ENCODE measurements around the gene GLOD4. TPM values are rescaled to one million over a fixed set of nuclear protein-coding genes. Genes with fewer than 3 reads are reported as not detected.
"Not testable (repeated sequence)": the region's sequence is repeated elsewhere in the genome, so short reads cannot be mapped to it uniquely, and the experiment has no call there.

Gene GLOD4
- total and polyA plus RNA-seq, 7 donors, result 13.5 to 29.2 (median 21.3) TPM

DNA sequence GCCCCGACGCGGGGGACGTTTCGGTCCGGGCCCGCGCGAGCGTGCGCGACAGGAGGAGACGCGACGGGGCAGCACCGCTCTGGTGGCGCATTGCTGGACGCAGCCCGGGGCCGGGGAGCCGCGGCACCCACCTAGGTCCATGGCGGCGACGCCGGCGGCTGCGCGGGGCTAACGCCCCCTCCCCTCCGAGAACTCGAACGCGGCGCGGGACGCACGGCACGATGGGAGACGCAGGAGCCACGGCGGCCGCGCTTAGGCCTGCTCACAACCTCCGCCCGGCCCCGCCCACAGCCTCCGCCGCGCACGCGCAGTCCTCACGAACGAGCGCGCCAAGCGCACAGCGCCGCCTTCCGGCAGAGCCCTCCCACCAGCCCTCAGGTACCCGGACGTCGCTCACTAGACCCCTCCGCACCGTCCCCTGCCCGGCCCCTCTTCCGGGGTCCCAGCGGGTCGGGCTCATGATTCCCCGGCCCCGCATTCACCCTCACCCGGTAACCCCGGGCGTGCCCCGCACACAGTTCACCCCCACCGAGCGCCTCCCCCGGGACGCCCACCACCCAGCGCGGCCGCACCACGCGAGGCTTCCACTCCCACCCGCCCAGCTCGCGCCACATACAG, 30.0 kb downstream of the GLOD4 start, which contains the start of gene GEMIN4:
Gene GEMIN4 (minus strand): TSS at position 263 of the 618 bp plus-strand sequence. CDS start 122 bp downstream, at position 141.
- Histone ChIP-seq H3K36me3 (ENCODE audit: insufficient read depth in 1 of 2, low read depth in 1 of 2) (peaks cover 3 to 22% of the 10 kb centered on the region in 2 donors), H3K9me3 (no peaks in the 10 kb centered on the region), H3K27ac (peak within 1 kb of the TSS; percentile 77), H3K27me3 (ENCODE audit: insufficient read depth in 3 of 3, low read length in 2 of 3) (no peaks in the 10 kb centered on the region), H3K4me3 (peak within 1 kb of the TSS; percentile 80), H3K4me1 (peaks cover 7% of the 10 kb centered on the region)
- intact Hi-C loops (cut with DNase I), result no loop called here
- ATAC-seq (peak; percentile 94 to 97 (median 96)), DNase-seq (peak; percentile 92 to 96)
- peak; percentile 94 for TF ChIP-seq CTCF (IDR thresholded peaks at IDR 0.05)
- 1% methylated on average over 24 to 87 of the region's 87 CpGs for WGBS, 3 donors

GRCh38 chr17:751269-752001, 30.6 kb downstream of the GLOD4 start:
- no peak for TF ChIP-seq CTCF (IDR thresholded peaks at IDR 0.05)
- Histone ChIP-seq H3K36me3 (ENCODE audit: insufficient read depth in 1 of 2, low read depth in 1 of 2) (peaks cover 5 to 22% of the 10 kb centered on the region in 2 donors), H3K9me3 (no peaks in the 10 kb centered on the region), H3K27ac (peak overlapping the region; percentile 77), H3K27me3 (ENCODE audit: insufficient read depth in 3 of 3, low read length in 2 of 3) (no peaks in the 10 kb centered on the region), H3K4me1 (peaks cover 7% of the 10 kb centered on the region), H3K4me3 (peak overlapping the region; percentile 80)
- peak; percentile 56 to 69 for DNase-seq
- intact Hi-C loops (cut with DNase I), result no loop called here
- WGBS, 3 donors, result 1 to 3% (median 2%) methylated on average over 48 to 49 of the region's 49 CpGs
- peak; percentile 17 to 34 (median 27) for ATAC-seq

DNA sequence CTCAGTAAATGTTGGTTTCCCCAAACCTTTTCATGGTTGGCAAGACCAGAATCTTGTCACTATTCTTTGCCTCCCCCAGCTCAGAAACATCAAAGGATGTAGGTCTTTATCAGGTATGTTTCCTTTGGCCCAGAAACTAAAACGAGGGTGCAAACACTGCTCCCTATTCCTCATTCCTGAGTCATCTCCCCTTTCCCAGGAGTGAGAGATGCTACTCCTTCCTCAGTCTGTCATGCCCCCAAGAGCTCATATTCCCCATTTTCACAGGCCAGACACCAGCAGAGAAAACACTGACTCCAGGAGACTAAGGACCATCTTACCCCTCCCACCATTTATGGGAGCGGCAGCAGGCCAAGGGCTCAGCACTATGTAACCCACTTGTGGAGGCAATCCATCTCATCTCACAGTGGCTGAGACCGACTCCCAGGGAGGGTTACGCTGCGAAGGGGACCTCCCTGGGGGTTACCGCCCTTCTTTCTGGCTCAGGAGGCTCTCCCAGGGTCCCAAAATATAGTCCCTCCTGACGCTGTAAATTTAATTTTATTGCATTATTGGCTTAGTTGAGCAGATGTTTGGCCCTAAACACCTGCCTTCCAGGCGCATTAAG, 31.5 kb downstream of the GLOD4 start:
- Histone ChIP-seq H3K4me1 (peaks cover 7% of the 10 kb centered on the region), H3K9me3 (no peaks in the 10 kb centered on the region), H3K4me3 (peak overlapping the region; percentile 80), H3K36me3 (ENCODE audit: insufficient read depth in 1 of 2, low read depth in 1 of 2) (peaks cover 3 to 28% of the 10 kb centered on the region in 2 donors), H3K27ac (no peak overlapping the region), H3K27me3 (ENCODE audit: insufficient read depth in 3 of 3, low read length in 2 of 3) (no peaks in the 10 kb centered on the region)
- TF ChIP-seq CTCF (IDR thresholded peaks at IDR 0.05), result no peak
- DNase-seq, result no peak
- no peak for ATAC-seq
- intact Hi-C loops (cut with DNase I), result no loop called here
- WGBS, 3 donors, result 68 to 72% (median 69%) methylated on average over 8 of the region's 8 CpGs

DNA sequence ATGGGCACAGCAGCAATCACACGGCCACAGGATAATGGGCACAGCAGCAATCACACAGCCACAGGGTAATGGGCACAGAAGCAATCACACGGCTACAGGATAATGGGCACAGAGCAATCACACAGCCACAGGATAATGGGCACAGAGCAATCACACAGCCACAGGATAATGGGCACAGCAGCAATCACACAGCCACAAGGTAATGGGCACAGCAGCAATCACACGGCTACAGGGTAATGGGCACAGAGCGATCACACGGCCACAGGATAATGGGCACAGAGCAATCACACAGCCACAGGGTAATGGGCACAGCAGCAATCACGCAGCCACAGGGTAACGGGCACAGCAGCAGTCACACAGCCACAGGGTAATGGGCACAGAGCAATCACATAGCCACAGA, 32.7 kb downstream of the GLOD4 start:
- ATAC-seq; H3K27me3 ChIP-seq (ENCODE audit: insufficient read depth in 3 of 3, low read length in 2 of 3); H3K4me1 ChIP-seq; intact Hi-C loops (cut with DNase I); H3K9me3 ChIP-seq; H3K4me3 ChIP-seq; H3K27ac ChIP-seq; DNase-seq: not testable (repeated sequence)
- peaks cover 3 to 40% of the 10 kb centered on the region in 2 donors for H3K36me3 ChIP-seq (ENCODE audit: insufficient read depth in 1 of 2, low read depth in 1 of 2)
- WGBS, 3 donors, result 79 to 86% (median 85%) methylated on average over 7 of the region's 7 CpGs

DNA sequence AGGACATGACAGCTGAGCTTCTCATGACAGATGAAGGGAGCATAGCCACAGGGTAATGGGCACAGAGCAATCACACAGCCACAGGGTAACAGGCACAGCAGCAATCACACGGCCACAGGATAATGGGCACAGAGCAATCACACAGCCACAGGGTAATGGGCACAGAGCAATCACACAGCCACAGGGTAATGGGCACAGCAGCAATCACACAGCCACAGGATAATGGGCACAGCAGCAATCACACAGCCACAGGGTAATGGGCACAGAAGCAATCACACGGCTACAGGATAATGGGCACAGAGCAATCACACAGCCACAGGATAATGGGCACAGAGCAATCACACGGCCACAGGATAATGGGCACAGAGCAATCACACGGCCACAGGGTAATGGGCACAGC, 33.5 kb downstream of the GLOD4 start:
- H3K27ac ChIP-seq; H3K4me3 ChIP-seq; H3K27me3 ChIP-seq (ENCODE audit: insufficient read depth in 3 of 3, low read length in 2 of 3); H3K4me1 ChIP-seq; H3K9me3 ChIP-seq; ATAC-seq; DNase-seq; intact Hi-C loops (cut with DNase I): not testable (repeated sequence)
- peaks cover 3 to 48% of the 10 kb centered on the region in 2 donors for H3K36me3 ChIP-seq (ENCODE audit: insufficient read depth in 1 of 2, low read depth in 1 of 2)
- 93 to 96% (median 94%) methylated on average over 4 of the region's 4 CpGs for WGBS, 3 donors

All from psoas muscle (tissue), 8 donors.